Measurements from ENCODE around the gene TNPO1.
"Not testable (repeated sequence)": the region's sequence is repeated elsewhere in the genome, so short reads cannot be mapped to it uniquely, and the experiment has no call there.

TNPO1 gene

DNA sequence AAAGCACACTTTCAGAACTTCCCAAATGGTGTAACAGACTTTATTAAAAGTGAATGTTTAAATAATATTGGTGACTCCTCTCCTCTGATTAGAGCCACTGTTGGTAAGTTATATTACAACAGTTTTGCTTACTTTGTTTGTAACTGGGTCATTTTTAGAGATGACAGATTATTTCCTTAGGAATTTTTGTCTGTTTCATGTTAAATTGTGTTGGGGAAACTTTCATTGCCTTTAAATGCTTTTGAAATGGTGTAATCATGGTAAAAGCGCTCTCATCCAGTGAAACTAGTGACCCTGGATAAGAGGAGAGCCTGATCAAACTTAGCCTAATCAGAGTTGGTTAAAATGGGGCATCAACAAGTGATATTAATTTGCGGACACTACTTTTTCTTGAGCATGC lies 39.4 kb downstream of the TNPO1 start:
- DNase-seq, result no peak

DNA sequence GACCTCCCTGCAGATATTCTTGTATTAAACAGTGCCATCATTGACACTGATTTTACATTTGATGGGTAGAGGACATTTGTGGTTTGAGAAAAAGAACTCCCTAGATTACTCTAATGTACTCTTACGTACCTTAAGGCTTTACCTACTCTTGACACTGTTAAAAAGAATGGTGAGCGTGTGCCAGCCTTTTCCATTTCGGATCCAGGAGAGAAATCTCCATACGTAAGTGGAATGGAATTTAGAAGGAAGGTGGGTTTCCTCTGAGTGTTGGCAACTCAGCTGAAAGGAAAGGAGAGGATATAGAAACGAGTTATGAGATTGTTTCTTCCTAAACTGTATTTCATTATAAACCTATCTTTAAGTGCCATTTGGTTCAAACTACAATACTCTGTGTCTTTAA lies 40.9 kb downstream of the TNPO1 start:
- DNase-seq, result no peak

DNA sequence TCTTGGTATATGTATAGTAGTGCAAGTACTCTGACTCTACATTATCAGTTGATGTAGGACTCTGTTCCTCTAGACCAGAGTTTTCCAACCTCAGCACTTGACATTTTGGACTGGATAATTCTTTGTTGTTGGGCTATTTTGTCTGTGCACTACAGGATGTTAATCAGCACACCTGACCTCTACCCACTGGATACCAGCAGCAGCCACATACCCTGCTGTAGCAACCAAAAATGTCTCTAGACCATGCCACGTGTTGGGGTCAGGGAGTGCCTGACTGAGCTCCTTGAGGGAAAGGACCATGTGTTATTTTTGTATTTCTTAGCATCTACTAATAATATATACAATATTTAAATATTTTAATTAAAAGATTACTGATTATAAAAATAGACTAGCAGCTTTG lies 42.7 kb downstream of the TNPO1 start:
- DNase-seq, result no peak

DNA sequence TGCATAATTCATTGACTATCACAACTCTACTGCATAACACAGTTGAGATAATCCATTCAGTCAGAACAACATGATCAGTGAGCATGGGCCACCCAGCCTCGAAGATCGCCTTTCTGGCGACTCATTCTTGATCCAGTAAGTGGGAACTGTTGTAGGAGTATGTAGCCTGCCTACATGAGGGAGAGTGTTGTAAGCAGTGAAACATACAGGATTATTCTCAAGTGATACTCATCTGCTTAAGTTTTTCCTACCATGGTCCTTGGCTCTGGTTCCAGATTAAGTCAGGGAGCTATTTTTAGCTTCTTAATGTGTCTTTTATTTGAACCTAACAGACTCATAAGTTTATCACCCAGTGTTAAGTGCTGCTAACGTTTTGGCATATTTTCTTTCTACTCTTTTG lies 44.0 kb downstream of the TNPO1 start:
- DNase-seq, result no peak

DNA sequence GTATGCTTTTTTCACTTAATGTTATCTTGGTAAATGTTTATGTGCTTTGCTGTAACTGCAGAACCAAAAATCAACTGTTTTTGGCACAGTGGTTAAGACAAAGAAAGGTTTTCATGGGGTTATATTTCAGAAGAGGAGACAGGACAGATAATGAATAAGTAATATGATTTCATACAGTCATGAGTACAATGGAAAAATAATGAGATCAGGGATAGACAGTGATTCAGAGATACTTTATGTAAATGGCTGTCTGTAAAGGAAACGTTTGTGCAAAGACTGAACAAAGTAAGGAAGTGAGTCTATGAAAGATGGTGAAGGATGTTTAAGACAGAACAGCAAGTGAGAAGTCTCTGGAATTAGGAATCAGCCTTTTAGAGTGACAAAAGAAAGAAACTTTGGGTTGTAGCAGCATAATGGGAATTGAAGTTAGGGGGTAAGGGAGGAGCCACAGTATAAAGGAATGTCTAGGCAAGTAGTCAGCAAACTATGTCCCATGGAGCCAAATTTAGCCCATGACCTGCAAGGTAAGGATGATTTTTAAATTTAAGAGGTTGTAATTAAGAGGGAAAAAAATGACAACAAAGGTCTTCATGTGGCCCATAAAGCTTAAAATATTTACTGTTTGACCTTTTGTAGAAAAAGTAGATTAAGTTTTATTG lies 55.0 kb downstream of the TNPO1 start:
- DNase-seq, result no peak

DNA sequence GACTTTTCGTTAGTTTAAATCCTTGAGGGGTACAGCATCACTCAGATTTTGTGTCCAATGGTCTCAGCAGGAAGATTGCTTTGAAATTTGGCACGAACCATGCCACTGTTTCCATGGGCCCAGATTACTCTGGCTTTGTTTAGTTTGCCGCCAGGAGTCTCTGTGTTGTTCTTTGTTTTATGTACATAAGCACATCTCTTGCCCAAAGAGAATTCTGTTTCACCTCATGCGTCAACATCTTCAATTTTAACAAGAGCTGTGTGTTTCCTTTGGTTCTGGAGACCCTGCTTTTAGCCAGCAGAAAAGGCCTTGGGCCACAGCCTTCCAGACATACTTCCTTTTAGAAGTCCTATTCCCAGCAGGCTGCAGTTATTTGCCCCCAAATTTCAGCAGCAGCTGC lies 62.4 kb downstream of the TNPO1 start:
- no peak for DNase-seq

DNA sequence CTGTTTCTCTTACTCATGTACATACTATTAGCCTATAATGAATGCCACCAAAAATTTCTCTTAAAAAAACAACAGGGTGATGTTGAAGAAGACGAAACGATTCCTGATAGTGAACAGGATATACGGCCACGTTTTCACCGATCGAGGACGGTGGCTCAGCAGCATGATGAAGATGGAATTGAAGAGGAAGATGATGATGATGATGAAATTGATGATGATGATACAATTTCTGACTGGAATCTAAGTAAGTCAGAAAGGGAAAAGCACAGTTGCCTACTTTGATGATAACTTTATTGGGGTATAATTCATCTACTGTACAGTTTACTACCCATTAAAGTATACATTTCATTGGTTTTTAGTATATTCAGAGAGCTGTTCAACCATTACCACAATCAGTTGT lies 66.5 kb downstream of the TNPO1 start:
- no peak for DNase-seq

DNA sequence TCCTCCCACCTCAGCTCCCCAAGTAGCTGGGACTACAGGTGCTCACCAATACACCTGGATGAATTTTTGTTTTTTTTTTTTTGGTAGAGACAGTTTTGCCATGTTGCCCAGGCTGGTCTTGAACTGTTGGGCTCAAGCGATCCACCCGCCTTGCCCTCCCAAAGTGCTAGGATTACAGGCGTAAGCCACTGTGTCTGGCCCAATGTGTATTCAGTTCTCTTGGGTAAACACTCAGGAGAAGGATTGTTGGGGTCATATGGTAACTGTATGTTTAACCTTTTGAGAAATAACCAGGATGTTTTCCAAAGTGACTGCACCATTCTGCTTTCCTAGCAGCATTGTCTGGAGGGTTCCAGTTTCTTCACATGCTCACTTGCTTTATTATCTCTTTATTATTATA lies 67.4 kb downstream of the TNPO1 start:
- no peak for DNase-seq

DNA sequence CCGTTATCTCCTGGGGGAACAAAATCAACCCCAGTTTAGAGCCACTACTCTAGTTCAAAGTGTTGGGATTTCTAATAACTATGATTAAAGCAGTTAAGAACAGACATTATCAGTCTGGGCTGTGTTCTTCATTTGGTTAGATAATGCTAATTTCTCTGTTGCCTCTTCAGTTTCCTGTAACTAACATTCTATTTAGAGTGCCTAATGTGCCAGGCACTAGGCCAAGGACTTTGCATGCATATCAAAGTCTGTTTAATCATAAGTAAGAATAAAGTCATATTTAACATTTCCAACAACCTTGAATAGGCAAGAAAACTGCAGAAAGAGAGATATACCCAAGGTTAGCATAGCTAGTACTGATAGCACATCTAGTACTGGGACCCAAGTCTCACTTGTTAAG lies 68.4 kb downstream of the TNPO1 start:
- no peak for DNase-seq

DNA sequence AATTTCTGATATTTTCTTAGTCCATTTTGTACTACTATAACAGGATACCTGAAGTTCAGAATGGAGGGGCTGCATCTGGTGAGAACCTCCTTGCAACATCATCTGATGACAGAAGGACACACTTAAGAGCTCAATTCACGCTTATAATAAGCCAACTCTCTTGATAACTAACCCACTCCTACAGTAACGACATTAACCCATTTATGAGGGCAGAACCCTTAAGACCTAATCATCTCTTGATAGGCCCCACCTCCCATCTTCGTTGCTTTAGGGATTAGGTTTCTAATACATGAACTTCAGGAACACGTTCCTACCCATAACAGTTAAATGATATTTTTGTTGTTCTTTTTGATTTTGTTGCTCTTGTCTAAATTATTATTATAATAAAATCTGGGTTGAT lies 69.4 kb downstream of the TNPO1 start:
- DNase-seq, result no peak

DNA sequence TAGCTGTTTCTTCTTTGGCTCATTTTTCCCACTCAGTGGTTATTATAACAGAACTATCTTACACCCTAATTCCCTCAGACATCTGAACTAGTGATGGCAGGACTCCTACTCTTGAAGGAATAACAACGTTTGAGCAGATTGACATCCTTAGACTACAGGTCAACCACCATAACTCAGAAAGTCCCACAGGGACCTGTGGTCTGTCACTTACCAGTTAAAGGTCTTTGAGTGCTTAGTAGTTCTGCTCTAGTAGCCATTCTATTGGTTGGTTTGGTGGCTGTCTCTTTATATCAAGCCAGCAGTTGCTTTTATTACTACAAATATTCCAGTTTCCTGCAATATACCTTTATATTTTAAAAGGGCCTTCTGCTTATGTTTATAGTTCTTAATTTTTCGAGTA lies 72.1 kb downstream of the TNPO1 start:
- DNase-seq, result no peak

DNA sequence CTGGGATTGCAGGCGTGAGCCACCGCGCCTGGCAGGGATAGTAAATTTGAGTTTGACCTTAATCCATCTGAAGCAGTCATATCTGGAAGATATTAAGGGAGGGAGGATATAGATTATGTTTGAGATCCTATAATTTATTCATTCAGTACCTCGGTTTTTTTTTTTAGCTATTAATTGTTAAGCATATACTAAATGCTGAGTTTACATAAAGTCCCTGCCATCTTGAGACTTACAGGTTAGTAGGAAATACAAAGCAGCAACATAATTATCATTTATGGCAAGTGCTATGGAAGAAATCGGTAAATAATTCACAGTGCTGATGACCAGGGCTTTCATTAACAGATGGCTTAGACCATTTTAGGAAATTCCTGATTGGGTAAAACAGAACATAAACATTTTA lies 72.9 kb downstream of the TNPO1 start:
- DNase-seq, result no peak

DNA sequence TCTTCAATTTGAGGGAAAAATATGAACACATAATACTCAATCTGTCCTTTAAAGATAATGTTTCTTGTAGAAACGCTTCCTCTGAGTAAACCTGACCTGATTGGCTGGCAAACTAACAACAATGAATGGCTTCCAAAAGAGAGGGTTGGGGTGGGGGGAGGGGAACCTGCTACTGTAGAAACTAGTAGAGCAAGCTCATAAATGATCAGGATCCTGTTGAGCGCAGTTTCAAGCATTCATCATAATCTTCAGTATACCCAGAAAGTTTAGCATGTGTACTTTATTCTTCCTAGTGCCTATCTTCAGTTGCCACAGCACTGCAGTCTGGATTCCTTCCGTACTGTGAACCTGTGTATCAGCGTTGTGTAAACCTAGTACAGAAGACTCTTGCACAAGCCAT lies 76.4 kb downstream of the TNPO1 start:
- no peak for DNase-seq

DNA sequence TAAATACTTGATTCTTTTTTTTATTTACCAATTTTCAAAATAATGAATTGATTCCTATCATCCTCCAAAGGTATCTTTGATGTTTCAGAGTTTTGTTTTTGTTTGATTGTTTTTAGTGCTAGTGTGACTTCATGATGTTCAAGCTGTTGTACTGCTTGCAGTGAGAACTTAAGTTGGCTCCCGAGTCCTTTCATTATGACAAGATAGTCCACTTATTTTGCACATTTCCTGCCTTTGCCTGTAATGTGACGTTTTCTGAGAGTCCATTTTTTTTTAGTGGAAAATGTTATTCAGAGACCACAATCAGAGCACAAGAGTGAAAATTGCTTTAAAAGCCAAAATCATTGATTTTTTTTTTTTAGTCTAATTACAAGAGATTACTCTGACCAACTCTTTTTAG lies 79.3 kb downstream of the TNPO1 start:
- DNase-seq, result no peak

DNA sequence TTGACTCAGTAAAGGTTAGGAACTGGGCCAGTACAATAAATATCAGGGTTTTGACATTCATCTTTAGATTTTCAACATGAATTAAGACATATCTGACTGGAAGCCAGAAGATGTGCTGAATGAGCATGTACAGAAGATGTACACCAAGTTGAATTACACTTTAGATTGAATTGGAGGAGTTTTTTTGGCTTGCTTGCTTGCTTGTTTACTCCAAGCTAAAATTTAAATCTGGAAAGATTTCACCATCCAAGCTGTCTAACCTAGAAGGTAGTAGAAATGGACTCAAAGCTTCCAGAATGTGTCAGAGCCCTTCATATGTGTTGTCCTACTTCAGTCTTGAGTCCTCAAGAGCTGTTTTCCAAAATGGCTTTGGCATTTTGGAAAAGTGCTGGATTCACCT lies 90.3 kb downstream of the TNPO1 start:
- no peak for DNase-seq

DNA sequence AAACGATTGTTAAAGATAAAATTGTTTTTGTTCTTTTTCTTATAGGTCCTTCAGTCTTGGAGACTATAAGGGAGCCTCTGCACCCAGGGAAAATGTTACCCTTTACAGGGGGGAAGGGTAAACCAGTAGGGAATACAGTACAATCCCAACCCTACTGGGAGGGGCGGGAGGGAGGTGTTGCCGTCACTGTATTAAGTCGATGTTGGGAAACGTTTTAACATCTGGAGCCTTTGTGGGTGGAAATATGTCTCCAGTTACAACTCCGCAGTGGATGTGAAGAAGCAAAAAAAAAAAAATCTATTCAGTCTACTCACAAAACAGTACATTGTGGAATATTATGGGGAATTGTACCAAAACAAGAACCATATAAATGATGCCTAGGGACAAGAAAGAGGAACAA lies 92.2 kb downstream of the TNPO1 start:
- DNase-seq, result no peak

DNA sequence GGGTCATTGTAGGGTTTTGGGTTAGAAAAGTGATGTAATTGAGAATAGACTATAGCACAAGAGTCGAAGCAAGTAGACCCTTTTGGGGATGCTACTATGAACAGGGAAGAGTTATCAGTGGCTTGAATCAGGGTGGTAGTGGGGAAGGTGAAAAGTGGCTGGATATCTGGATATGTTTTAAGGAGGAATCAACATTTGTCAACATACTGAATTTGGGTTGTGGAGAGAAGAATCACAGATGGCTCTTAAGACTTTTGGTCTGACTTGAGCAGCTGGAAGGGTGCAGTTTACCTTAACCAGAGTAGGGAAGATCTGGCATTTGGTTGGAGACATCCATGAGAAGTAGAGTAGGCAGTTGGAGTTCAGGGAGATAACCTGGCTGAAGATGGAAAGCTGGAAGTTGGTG lies 100.9 kb downstream of the TNPO1 start:
- no peak for DNase-seq

DNA sequence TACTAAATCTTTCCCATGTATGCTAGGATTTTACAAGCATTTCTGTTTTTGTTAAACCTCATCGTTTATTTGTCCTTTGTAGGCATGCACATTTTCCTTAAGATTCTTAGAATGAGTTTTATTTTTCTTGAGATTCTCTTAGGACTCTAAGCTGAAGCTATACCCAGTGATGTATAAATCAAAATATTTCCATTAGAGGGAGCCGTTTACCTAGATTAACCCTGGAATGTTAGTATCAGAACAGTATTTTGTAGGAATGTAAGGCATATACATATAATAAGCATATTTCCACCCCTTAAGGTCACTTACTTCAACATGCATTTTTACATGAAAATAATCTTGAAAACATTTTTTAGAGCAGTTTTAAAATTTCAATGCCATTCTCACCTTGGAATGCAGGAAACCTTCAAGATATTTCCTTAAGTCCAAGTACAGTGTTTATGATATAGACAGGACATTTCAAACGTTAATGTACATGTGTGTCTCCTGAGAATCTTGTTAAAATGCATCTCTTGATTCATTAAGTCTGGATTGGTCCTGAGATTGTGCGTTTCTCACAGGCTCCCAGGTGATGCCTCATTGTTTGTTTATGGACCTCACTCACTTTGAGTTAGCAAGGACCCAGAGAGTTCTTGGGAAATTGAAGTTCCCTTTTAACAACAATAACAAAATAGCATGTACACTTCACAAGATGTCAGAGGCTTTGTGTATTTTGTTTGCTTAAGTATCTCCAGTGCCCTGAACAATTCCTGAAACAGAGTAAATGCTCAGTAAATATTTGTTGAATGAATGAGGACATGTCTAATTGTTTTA lies 104.4 kb downstream of the TNPO1 start:
- DNase-seq, result no peak

DNA sequence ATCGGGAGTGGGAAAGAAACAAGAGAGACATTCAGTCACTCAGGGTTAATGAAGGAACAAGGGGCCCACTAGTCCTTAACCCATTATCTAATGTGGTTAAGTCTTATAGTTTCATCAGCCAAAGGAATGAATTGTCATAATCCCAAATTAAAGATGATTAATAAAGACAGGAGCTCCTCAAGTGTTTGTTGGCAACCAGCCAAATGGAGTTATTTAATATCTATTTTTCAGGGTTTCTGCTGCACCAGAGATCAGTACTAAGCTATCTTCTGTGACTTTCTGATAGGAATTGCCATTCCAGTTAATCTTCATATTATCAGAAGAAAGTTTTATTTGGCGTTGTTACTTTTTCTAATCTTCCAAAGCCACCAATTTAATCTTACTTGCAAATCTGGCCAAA lies 105.4 kb downstream of the TNPO1 start:
- no peak for DNase-seq

DNA sequence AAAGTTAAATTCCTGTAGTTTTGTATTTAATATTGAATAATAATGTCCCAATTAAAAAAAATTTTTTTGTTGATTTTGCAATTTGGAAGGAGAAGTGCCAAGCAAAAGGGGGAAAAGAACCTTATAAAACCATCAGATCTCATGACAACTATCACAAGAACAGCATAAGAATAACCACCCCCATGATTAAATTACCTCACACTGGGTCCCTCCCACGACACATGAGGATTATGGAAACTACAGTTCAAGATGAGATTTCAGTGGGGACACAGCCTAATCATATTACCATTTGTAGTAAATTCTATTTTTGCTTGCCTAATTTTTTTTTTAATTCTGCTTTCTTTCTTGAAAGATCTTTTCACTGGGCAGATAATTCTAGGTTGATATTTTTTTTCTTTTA lies 106.0 kb downstream of the TNPO1 start:
- no peak for DNase-seq

DNA sequence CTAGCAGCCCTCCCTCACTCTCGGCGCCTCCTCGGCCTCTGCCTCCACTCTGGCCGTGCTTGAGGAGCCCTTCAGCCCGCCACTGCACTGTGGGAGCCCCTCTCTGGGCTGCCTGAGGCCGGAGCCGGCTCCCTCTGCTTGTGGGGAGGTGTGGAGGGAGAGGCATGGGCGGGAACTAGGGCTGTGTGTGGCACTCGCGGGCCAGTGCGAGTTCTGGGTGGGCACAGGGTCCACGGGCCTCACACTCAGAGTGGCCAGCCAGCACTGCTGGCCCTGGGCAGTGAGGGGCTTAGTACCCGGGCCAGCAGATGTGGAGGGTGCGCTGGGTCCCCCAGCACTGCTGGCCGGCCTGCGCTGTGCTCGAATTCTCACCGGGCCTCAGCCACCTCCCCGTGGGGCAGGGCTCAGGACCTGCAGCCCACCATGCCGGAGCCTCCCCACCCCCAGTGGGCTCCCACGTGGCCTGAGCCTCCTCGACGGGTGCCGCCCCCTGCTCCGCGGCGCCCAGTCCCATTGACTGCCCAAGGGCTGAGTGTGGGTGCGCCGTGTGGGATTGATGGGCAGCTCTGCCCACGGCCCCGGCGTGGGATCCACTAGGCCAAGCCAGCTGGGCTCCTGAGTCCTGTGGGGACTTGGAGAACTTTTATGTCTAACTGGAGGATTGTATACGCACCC lies 109.0 kb downstream of the TNPO1 start:
- DNase-seq, result no peak

DNA sequence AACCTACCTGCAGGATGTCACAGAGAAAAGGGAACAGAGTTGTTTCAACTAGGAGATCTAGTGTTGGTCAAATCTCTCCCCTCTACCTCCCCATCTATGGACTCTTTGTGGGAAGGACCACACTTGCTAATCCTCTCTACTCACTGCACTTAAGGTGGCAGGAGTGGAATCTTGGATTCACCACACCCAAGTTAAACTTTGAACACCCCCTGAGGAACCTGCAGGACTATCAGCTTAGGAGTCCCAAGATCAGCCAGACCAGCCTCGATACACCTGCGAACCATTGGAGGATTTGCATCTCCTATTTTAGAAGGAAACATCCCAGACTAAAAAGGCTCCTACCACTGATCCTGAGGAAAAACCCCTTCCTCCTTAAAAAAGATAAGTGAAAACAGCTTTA lies 116.2 kb downstream of the TNPO1 start:
- DNase-seq, result not testable (repeated sequence)

DNA sequence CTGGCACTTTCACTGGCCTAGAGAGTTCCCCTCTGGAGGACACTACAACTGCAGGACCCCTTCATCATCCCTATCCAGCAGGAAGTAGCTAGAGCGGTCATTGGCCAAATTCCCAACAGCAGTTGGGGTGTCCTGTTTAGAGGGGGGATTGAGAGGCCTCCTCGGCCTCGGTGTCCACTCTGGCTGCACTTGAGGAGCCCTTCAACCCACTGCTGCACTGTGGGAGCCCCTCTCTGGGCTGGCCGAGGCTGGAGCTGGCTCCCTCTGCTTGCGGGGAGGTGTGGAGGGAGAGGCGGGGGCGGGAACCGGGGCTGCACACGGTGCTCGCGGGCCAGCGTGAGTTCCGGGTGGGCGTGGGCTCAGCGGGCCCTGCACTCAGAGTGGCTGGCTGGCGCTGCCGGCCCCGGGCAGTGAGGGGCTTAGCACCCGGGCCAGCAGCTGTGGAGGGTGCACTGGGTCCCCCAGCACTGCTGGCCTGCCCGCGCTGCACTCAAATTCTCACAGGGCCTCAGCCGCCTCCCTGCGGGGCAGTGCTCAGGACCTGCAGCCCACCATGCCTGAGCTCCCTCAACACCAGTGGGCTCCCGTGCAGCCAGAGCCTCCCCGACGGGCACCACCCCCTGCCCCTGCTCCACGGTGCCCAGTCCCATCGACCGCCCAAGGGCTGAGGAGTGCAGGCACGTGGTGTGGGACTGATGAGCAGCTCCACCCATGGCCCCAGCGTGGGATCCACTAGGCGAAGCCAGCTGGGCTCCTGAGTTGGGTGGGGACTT lies 118.7 kb downstream of the TNPO1 start:
- DNase-seq, result not testable (repeated sequence)

DNA sequence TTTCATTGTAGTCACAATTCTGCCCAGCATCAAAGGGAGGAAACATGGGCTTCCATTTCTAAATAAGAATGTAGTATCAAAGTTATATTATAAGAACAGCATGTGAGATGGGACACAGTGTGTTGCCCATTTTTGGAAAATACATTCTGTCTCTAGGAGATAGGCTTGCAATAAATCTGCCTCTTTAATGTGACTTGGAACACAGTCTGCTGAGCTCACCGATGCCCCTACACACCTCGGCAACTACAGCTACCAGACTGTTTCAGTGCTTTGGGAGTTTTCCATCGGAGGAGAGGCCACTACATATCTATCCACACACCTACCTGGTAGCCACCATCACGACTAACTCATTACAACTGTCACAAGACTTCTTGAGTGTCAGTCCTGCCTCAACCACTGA lies 120.4 kb downstream of the TNPO1 start:
- DNase-seq, result no peak

Measured in amniotic stem cell (primary cell).